NB4 (cell line): ENCODE data around the gene NCOA7.

Experiments
- POLR2A ChIP-seq: IDR thresholded peaks from 2 replicates; pipeline ENCODE4 v1.6.1; 2011; ENCODE audit warnings: mild to moderate bottlenecking; ENCODE audit not compliant: insufficient read length; ENCODE audit errors: extremely low read depth
- TF ChIP-seq, protein P1 (sequence below): IDR thresholded peaks from one replicate; pipeline ENCODE4 v1.5.1; 2012; ENCODE audit warnings: low read depth, low read length
- TF ChIP-seq, protein P2 (sequence below): IDR thresholded peaks from 2 replicates; pipeline ENCODE4 v1.6.1; 2011; ENCODE audit warnings: low read depth, low read length

- no peak for TF ChIP-seq POLR2A
- TF ChIP-seq, protein P1, sequence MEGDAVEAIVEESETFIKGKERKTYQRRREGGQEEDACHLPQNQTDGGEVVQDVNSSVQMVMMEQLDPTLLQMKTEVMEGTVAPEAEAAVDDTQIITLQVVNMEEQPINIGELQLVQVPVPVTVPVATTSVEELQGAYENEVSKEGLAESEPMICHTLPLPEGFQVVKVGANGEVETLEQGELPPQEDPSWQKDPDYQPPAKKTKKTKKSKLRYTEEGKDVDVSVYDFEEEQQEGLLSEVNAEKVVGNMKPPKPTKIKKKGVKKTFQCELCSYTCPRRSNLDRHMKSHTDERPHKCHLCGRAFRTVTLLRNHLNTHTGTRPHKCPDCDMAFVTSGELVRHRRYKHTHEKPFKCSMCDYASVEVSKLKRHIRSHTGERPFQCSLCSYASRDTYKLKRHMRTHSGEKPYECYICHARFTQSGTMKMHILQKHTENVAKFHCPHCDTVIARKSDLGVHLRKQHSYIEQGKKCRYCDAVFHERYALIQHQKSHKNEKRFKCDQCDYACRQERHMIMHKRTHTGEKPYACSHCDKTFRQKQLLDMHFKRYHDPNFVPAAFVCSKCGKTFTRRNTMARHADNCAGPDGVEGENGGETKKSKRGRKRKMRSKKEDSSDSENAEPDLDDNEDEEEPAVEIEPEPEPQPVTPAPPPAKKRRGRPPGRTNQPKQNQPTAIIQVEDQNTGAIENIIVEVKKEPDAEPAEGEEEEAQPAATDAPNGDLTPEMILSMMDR = no peak
- TF ChIP-seq, protein P2, sequence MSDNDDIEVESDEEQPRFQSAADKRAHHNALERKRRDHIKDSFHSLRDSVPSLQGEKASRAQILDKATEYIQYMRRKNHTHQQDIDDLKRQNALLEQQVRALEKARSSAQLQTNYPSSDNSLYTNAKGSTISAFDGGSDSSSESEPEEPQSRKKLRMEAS = no peak
Observed at GRCh38 chr6:125922322-125922860, 131.6 kb downstream of the NCOA7 start.
